Small intestine (tissue), 7 donors: ENCODE measurements around the gene SEPHS2. TPM values are rescaled to one million over a fixed set of nuclear protein-coding genes. Genes with fewer than 3 reads are reported as not detected.
"Not testable (repeated sequence)": the region's sequence is repeated elsewhere in the genome, so short reads cannot be mapped to it uniquely, and the experiment has no call there.

Experiments
- DNase-seq, 2 donors: peaks; one replicate each; pipeline versions ENCODE4 v3.0.0 to v3.0.0-alpha.2; 2013
- FAIRE-seq: peaks from 2 replicates; lab custom pipeline; 2012; peaks lifted over from hg19 to GRCh38; lab: Jason Lieb, UNC
- H3K27ac ChIP-seq, 3 donors: one replicate each; pipeline ENCODE4 v1.5.1; 2013; ENCODE audit warnings: low read length in 2 of 3, mild to moderate bottlenecking in 2 of 3, control low read depth in 1 of 3, inconsistent platforms in 1 of 3, low read depth in 1 of 3, moderate library complexity in 1 of 3
- H3K27me3 ChIP-seq, 3 donors: one replicate each; pipeline ENCODE4 v1.6.1; 2013; ENCODE audit warnings: low read length in 3 of 3, inconsistent platforms in 1 of 3; ENCODE audit not compliant: control insufficient read depth in 3 of 3, insufficient read depth in 3 of 3
- H3K36me3 ChIP-seq, 3 donors: one replicate each; pipeline ENCODE4 v1.6.1; 2013; ENCODE audit warnings: low read length in 3 of 3, inconsistent platforms in 1 of 3, low read depth in 1 of 3, mild to moderate bottlenecking in 1 of 3, moderate library complexity in 1 of 3; ENCODE audit not compliant: control insufficient read depth in 3 of 3, insufficient read depth in 2 of 3
- H3K4me1 ChIP-seq, 3 donors: one replicate each; pipeline ENCODE4 v1.6.1; 2013; ENCODE audit warnings: low read length in 2 of 3, inconsistent platforms in 1 of 3, low read depth in 1 of 3, mild to moderate bottlenecking in 1 of 3, moderate library complexity in 1 of 3; ENCODE audit not compliant: control insufficient read depth in 3 of 3, insufficient read depth in 2 of 3
- H3K4me3 ChIP-seq, 3 donors: one replicate each; pipeline ENCODE4 v1.5.1; 2013; ENCODE audit warnings: low read length in 3 of 3, control low read depth in 1 of 3, inconsistent platforms in 1 of 3, low read depth in 1 of 3, mild to moderate bottlenecking in 1 of 3, moderate library complexity in 1 of 3
- H3K9me3 ChIP-seq, 2 donors: one replicate each; pipeline ENCODE4 v1.6.1; 2013; ENCODE audit warnings: low read depth in 1 of 2, low read length in 1 of 2; ENCODE audit not compliant: control insufficient read depth in 2 of 2, insufficient read depth in 1 of 2
- WGBS, 3 donors: extraction: QIAGEN DNeasy Blood & Tissue Kit; methylation state at CpG; one replicate each; pipeline ENCODE4 v1.1.7; 2013; 5-methylcytosine and 5-hydroxymethylcytosine counted together
- polyA plus RNA-seq, 4 donors: library from polyadenylated mRNA; stranded (reverse) in 3 of 4; unstranded in 1 of 4; fragments of 200-250 nt in 3 of 4; fragments of 120-200 nt in 1 of 4; gene quantifications; one replicate each; pipeline versions ENCODE4 v1.2.1 to v1.2.3, GENCODE V29; 2013
- donor health status: healthy with polysubstance abuse.
- donor health status: control.
- donor health status: control.
- donor health status: Bipolar disorder and iron deficiency.
- donor health status: healthy.

Gene SEPHS2
- polyA plus RNA-seq, 4 donors, result 76.9 to 349 (median 175) TPM

DNA sequence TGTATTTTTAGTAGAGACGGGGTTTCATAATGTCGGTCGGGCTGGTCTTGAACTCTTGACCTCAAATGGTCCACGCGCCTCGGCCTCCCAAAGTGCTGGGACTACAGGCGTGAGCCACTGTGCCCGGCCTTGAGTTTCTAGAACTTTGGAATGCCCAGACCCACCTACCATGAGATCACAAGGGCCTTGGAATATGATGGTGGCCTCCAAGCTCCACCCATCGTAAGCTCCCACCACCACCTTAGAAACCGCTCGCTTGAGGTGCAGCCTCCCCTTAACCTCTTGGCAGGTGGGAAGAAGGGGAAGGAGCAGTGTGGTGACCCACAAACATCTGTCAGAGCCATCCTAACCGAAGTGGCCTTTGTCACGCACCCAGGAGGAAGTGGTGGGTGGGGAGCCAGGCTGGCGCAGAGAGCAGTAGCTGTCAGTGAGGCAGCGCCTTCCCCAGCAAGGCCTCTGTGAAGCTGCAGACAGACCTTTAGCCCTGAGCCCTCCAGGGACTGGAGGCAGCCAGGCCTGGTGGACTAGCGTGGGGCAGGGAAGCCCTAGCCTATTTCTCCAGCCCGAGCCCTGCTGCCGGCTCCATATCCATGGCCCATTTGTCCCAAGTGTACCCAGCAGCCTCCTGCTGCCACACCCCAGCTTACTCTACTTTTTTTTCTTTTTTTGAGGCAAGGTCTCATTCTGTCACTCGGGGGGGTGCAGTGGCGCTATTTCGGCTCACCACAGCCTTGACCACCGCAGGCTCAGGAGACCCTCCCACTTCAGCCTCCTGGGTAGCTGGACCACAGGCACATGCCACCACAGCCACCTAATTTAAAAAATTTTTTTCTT is 13.1 kb upstream of the SEPHS2 start:
- Histone ChIP-seq H3K36me3 (no peaks in the 10 kb centered on the region), H3K27ac (peak overlapping the region in 2 of 3 donors; percentile 24 to 59), H3K4me1 (peaks cover 2 to 22% (median 3%) of the 10 kb centered on the region in 3 donors), H3K9me3 (no peaks in the 10 kb centered on the region), H3K27me3 (no peaks in the 10 kb centered on the region), H3K4me3 (no peak overlapping the region)
- DNase-seq, result peak; percentile 51 to 72
- no peak for FAIRE-seq
- 46 to 57% (median 54%) methylated on average over 20 to 22 of the region's 22 CpGs for WGBS, 3 donors

DNA sequence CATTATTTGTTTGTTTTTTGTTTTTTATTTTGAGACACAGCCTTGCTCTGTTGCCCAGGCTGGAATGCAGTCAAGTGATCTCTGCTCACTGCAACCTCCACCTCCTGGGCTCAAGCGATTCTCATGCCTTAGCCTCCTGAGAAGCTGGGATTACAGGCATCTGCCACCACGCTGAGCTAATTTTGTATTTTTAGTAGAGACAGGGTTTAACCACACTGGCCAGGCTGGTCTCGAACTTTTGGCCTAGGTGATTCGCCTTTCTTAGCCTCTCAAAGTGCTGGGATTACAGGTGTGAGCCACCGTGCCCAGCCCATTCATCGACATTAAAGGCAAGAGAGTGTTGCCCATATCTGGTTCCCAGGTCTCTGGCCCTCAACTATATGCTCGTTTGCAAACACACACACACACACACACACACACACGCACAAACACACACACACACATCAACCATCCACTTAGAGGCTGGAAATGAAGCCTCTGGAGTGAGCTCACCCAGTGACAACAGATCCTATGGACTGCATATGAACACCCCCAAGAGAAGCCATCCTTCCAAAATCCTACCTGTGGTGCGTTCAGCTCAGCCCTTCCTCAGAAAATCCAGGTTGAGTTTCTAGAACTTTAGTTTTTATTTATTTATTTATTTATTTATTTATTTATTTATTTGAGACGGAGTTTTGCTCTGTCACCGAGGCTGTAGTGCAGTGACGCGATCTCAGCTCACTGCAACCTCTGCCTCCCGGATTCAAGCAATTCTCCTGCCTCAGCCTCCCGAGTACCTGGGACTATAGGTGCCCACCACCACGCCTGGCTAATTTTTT is 12.3 kb upstream of the SEPHS2 start:
- no peaks in the 10 kb centered on the region for H3K27me3 ChIP-seq
- WGBS, 3 donors, result 86 to 89% (median 88%) methylated on average over 16 of the region's 16 CpGs
- H3K27ac ChIP-seq, result no peak overlapping the region
- H3K4me1 ChIP-seq, result peaks cover 2 to 29% (median 3%) of the 10 kb centered on the region in 3 donors
- no peak for FAIRE-seq
- no peak for DNase-seq
- H3K4me3 ChIP-seq, result no peak overlapping the region
- no peaks in the 10 kb centered on the region for H3K36me3 ChIP-seq
- no peaks in the 10 kb centered on the region for H3K9me3 ChIP-seq

GRCh38 chr16:30457256-30457655 is 11.6 kb upstream of the SEPHS2 start:
- H3K27ac ChIP-seq, result no peak overlapping the region
- H3K9me3 ChIP-seq, result no peaks in the 10 kb centered on the region
- no peaks in the 10 kb centered on the region for H3K27me3 ChIP-seq
- no peak for FAIRE-seq
- no peak overlapping the region for H3K4me3 ChIP-seq
- peak in 1 of 2 donors; percentile 49 for DNase-seq
- peaks cover 2 to 34% (median 3%) of the 10 kb centered on the region in 3 donors for H3K4me1 ChIP-seq
- 79 to 93% (median 81%) methylated on average over 1 of the region's 1 CpG for WGBS, 3 donors
- no peaks in the 10 kb centered on the region for H3K36me3 ChIP-seq

- Histone ChIP-seq H3K4me3 (no peak overlapping the region), H3K36me3 (no peaks in the 10 kb centered on the region), H3K4me1 (peaks cover 2 to 35% (median 3%) of the 10 kb centered on the region in 3 donors), H3K27me3 (no peaks in the 10 kb centered on the region), H3K9me3 (no peaks in the 10 kb centered on the region), H3K27ac (no peak overlapping the region)
- FAIRE-seq (no peak), DNase-seq (no peak)
- 71 to 100% (median 84%) methylated on average over 1 of the region's 1 CpG for WGBS, 3 donors
Measured at GRCh38 chr16:30456302-30456701, 10.6 kb upstream of the SEPHS2 start.

GRCh38 chr16:30452709-30453580 is 7.3 kb upstream of the SEPHS2 start:
- H3K36me3 ChIP-seq, H3K4me3 ChIP-seq, H3K9me3 ChIP-seq, DNase-seq, FAIRE-seq, H3K27me3 ChIP-seq: not testable (repeated sequence)
- peak overlapping the region; percentile 37 to 50 (median 48) for H3K27ac ChIP-seq
- WGBS, 3 donors, result 21 to 51% (median 39%) methylated on average over 20 of the region's 20 CpGs
- H3K4me1 ChIP-seq, result peaks cover 0 to 42% (median under 1%) of the 10 kb centered on the region in 3 donors

DNA sequence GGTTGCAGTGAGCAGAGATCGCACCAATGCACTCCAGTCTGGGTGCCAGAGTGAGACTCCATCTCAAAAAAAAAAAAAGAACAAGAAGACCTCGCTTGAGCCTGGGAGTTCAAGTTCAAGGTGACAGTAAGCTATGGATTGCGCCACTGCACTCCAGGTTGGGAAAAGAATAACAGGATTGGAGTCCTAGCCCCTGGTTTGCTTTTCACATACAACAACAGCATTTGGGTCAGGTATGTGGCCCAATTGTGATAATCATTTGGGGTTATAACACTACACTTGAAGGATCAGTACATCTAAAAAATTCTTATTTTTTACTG is 3.4 kb upstream of the SEPHS2 start:
- WGBS, 3 donors, result 82 to 94% (median 87%) methylated on average over 3 of the region's 3 CpGs
- FAIRE-seq, result no peak
- peaks cover 0 to 22% of the 10 kb centered on the region in 2 donors for H3K9me3 ChIP-seq
- H3K36me3 ChIP-seq, result peaks cover 0 to 11% (median 0%) of the 10 kb centered on the region in 3 donors
- DNase-seq, result no peak
- H3K27me3 ChIP-seq, result no peaks in the 10 kb centered on the region
- H3K4me3 ChIP-seq, result no peak overlapping the region
- no peak overlapping the region for H3K27ac ChIP-seq
- H3K4me1 ChIP-seq, result peaks cover 0 to 62% (median 13%) of the 10 kb centered on the region in 3 donors

DNA sequence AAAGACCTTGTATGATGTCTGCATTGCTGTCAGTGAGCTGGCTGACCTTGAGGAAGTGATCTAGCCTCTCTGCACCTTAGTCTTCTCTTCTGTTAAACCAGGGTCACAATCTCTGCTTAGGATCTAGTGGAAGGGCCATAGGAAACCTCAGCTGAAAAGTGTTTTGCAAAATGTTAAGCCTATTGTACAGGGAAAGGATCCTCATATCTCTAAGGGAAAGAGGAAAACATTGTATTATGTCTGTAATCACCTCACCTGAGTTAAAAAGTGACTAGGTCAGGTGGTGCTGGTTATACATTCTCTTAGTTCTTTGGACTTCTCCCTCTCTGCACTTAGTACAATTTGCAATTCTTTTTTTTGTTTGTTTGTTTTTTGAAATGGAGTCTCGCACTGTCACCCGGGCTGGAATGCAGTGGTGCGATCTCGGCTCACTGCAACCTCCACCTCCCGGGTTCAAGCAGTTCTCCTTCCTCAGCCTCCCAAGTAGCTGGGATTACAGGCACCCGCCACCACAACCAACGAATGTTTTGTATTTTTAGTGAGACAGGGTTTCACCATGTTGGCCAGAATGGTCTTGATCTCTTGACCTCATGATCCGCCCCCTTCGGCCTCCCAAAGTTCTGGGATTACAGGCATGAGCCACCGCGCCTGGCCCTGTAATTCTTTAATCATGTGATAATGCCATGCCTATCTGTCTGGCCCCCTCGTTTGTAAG is 2.0 kb upstream of the SEPHS2 start:
- 27 to 62% (median 30%) methylated on average over 12 of the region's 12 CpGs for WGBS, 3 donors
- Histone ChIP-seq H3K9me3 (peaks cover 0 to 31% of the 10 kb centered on the region in 2 donors), H3K4me1 (peaks cover 0 to 57% (median 15%) of the 10 kb centered on the region in 3 donors), H3K27ac (peak overlapping the region; percentile 62 to 88 (median 87)), H3K36me3 (peaks cover 0 to 21% (median 0%) of the 10 kb centered on the region in 3 donors), H3K27me3 (no peaks in the 10 kb centered on the region), H3K4me3 (no peak overlapping the region)
- FAIRE-seq (no peak), DNase-seq (peak; percentile 90 to 91)
